ENCODE data around the gene SAMSN1. TPM values are rescaled to one million over a fixed set of nuclear protein-coding genes. Genes with fewer than 3 reads are reported as not detected.
A peak's percentile ranks its signal among the peaks of the same experiment; 100 is the strongest.

SAMSN1 gene
- total and polyA plus RNA-seq, 9 of the 15 experiments (the other 6 are each of a cell fraction or from before 2014, with no cell fraction given), result 101 to 223 (median 159) TPM

- TF ChIP-seq BCLAF1 (IDR thresholded peaks at IDR 0.05; ENCODE audit: borderline replicate concordance in 1 of 2, control insufficient read depth in 1 of 2, low read depth in 2 of 2, low read length in 1 of 2) (peak in 1 of 2 experiments; percentile 80; a peak in 1 of 4 replicates), TEAD2 (tag; IDR thresholded peaks at IDR 0.05) (no peak), BCL6 (CRISPR knock-in tag; IDR thresholded peaks at IDR 0.05) (no peak), LARP7 (IDR thresholded peaks at IDR 0.05) (no peak), RAD51 (IDR thresholded peaks at IDR 0.05; ENCODE audit: borderline replicate concordance, low read depth) (no peak; the same call in 1 of the 2 replicates), SFPQ (IDR thresholded peaks at IDR 0.05; ENCODE audit: low read depth, low read length) (no peak), ZC3H4 (CRISPR knock-in tag; IDR thresholded peaks at IDR 0.05; ENCODE audit: borderline replicate concordance) (no peak), MTA2 (IDR thresholded peaks at IDR 0.05; ENCODE audit: low read depth) (no peak), ZNF644 (tag; IDR thresholded peaks at IDR 0.05; ENCODE audit: low read depth) (peak; percentile 31; the same call in 1 of the 2 replicates), SRF (CRISPR knock-in tag; IDR thresholded peaks at IDR 0.05) (0 out of 4 replicates have a peak, but pooled peaks of 1 of the 2 experiments have one; percentile 22), CREM (IDR thresholded peaks at IDR 0.05; ENCODE audit: low read depth) (peak; percentile 73), MTF1 (CRISPR knock-in tag; IDR thresholded peaks at IDR 0.05; ENCODE audit: borderline replicate concordance) (no peak), ARID3A (IDR thresholded peaks at IDR 0.05; ENCODE audit: borderline replicate concordance, low read depth, low read length) (0 out of 2 replicates have a peak, but pooled peaks have one; percentile 55), CBFA2T3 (IDR thresholded peaks at IDR 0.05) (no peak), ZNF77 (CRISPR knock-in tag; IDR thresholded peaks at IDR 0.05) (no peak), SMARCE1 (IDR thresholded peaks at IDR 0.05) (peak; percentile 77), ID3 (CRISPR knock-in tag; IDR thresholded peaks at IDR 0.05) (no peak), ID3 (tag; IDR thresholded peaks at IDR 0.05) (no peak), ZFP36 (IDR thresholded peaks at IDR 0.05; ENCODE audit: low read depth, low read length, partially characterized antibody) (peak; percentile 32)
- TF ChIP-seq, protein P1, sequence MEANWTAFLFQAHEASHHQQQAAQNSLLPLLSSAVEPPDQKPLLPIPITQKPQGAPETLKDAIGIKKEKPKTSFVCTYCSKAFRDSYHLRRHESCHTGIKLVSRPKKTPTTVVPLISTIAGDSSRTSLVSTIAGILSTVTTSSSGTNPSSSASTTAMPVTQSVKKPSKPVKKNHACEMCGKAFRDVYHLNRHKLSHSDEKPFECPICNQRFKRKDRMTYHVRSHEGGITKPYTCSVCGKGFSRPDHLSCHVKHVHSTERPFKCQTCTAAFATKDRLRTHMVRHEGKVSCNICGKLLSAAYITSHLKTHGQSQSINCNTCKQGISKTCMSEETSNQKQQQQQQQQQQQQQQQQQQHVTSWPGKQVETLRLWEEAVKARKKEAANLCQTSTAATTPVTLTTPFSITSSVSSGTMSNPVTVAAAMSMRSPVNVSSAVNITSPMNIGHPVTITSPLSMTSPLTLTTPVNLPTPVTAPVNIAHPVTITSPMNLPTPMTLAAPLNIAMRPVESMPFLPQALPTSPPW (CRISPR knock-in tag; IDR thresholded peaks at IDR 0.05), result peak; percentile 12; the same call in 1 of the 2 replicates
Measured at GRCh38 chr21:14545906-14546480, at the start of gene SAMSN1 (continued).

Data from K562 (cell line).